SIG-M5 treated with dmso at 0.1 percent for 504 hours (cell line): ENCODE results near the gene UBE2G1.

Experiments used
- DNase-seq: peaks from one replicate; lab custom pipeline; 2025; ENCODE audit not compliant: unreplicated experiment; lab: John Stamatoyannopoulos, UW

UBE2G1 gene

GRCh38 chr17:4340914-4341615 is 25.4 kb downstream of the UBE2G1 start:
- no peak for DNase-seq

GRCh38 chr17:4334776-4335584 is 31.5 kb downstream of the UBE2G1 start:
- DNase-seq: no peak

DNA sequence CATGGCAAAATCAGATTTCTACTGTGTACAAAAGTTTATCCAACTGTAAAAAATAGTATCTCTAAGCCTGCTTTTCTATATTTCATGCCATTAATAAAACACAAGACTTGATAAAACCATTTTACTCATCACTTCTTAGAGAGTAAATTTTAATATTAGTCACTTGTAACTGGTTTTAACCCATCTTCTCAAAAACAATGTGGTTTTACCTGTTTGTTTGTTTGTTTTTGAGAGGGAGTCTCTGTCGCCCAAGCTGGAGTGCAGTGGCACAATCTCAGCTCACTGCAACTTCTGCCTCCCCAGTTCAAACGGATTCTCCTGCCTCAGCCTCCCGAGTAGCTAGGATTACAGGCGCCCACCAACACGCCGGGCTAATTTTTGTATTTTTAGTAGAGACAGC is 32.1 kb downstream of the UBE2G1 start:
- DNase-seq: no peak

GRCh38 chr17:4333041-4333440 is 33.4 kb downstream of the UBE2G1 start:
- DNase-seq: no peak

DNA sequence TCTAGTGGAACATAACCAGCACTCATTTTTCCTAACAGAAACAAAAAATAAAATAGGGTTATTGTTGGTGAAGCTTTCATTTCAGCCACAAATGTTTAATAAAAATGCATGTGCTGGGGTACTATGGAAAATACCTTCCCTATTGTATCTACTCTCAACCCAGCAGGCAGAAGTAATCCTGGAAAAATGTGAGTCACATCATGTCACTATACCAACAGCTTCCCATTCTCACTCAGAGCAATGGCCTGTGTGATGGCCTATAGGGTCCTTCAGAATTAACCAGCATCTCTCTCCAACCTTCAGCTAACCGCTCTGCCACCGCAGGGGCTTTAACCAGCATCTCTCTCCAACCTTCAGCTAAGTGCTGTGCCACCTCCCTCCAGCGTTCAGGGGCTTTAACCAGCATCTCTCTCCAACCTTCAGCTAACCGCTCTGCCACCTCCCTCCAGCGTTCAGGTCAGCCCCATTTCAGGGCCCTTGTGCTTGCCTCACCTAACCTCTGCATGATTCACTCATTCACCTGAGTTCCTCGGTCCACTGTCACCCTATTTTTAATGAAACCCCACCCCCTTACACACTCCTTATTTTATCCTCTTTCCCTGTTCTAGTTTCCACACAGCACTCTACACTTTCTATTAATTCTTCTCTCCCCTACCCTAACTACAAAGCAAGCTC is 34.0 kb downstream of the UBE2G1 start:
- no peak for DNase-seq

GRCh38 chr17:4331614-4332013 is 34.9 kb downstream of the UBE2G1 start:
- DNase-seq: no peak

DNA sequence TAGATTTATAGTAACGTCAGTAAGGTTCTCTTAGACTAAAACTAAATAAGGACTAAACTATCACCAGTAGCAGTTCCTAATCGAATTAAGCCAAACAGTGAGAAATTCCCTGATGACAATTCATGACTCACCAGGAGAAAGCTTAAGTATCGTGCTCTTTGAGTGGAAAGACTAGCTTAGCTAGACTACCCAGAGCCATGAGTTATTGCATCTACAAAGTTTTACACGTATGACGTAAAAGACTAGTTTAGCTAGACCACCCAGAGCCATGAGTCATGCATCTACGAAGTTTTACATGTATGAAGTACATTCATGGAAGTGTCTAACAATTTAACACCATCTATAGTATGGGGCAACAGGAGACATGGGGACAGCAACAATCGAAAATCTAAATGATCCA is 36.6 kb downstream of the UBE2G1 start:
- peak; percentile 12 for DNase-seq

DNA sequence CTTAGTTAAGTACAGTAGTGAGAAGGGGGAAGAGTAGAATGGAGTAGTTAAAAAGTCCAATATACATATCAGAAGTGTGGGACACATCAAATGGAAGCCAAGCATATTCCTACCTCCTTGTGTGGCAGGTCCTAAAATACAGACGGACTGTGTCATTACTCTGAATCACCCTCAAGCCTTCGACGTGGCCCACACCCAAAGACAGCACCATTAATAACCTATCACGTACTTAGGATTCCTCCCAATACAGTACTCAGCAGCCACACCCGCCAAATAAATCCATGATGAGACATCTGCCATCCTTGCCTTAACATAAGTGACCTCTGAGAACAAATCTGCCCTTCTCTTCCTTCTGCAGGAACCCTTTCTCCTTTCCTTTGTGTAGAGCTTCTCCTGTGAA is 38.9 kb downstream of the UBE2G1 start:
- no peak for DNase-seq

DNA sequence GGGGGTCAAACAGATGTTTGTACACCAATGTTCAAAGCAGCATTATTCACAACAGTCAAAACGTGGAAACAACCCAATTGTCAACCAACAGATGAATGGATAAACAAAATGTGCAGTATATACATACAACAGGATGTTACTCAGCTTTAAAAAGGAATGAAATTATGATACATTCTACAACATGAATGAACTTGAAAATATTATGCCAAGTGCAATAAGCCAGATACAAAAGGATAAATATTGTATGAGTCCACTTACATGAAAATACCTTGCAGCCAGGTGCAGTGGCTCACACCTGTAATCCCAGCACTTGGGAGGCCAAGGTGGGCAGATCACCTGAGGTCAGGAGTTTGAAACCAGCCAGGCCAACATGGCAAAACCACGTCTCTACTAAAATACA is 39.9 kb downstream of the UBE2G1 start:
- DNase-seq: no peak

- no peak for DNase-seq
These were observed 40.4 kb downstream of the UBE2G1 start for GRCh38 chr17:4326112-4326511.

- DNase-seq: no peak
These were observed 42.0 kb downstream of the UBE2G1 start for GRCh38 chr17:4324463-4324862.

DNA sequence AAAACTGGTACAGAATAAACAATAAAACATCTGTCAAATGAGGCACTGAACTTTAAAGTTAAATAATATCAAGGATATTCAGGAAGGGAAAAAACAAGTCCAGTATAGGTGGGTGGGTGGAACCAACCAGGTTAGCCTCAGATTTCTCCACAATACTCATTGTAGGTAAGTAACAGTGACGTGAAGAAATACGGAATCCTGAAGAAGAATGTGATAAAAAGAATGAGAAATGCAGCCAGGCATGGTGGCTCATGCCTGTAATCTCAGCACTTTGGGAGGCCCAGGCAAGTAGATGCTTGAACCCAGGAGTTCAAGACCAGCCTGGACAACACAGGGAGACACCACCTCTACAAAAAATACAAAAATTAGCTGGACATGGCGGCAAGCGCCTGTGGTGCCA is 47.3 kb downstream of the UBE2G1 start:
- DNase-seq: no peak

DNA sequence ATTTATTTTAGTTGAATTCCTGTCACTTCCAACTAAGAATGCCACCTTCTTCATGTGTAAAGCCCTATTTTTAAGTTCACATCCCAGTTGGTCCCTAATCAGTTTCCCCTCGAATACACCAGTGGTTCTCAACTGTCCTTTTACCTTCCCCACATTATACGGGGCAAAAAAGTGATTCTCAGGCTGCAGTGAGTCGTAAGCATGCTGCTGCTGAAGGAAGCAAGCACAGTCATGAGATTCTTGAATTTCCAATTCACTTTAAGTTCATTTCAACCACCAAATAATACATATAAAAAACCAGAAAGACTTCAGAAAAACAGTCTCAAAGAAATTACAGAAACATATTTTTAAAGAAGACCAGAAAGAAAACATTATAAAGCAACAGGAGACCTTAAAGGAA is 47.9 kb downstream of the UBE2G1 start:
- DNase-seq: no peak

DNA sequence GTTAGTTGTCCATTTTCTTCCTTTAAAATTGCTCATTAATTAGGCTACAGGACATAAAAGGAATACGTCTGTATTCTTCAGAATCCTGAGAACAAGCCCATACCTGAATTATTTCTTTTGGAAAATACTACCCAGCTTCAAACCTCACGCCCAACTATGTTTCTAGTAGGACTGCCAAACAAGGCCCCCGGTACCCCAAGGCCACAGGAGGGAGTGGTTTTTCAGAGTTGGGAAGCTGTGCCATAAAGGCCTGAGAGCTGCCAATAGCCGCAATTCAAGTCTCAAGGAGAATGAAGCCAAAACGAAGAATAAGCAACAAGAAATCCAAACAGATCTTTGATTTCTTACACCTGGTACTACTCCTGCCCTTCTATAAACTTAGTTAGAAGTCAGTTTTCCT is 48.3 kb downstream of the UBE2G1 start:
- no peak for DNase-seq

- no peak for DNase-seq
These were observed 48.9 kb downstream of the UBE2G1 start for GRCh38 chr17:4317610-4318009.

- no peak for DNase-seq
These were observed 49.8 kb downstream of the UBE2G1 start for GRCh38 chr17:4316648-4317047.

- no peak for DNase-seq
These were observed 51.9 kb downstream of the UBE2G1 start for GRCh38 chr17:4314618-4315017.

- DNase-seq: no peak
These were observed 52.3 kb downstream of the UBE2G1 start for GRCh38 chr17:4314179-4314578.

GRCh38 chr17:4313221-4314114 is 53.0 kb downstream of the UBE2G1 start:
- no peak for DNase-seq

- no peak for DNase-seq
These were observed 56.0 kb downstream of the UBE2G1 start for GRCh38 chr17:4310354-4311060.
